Adrenal gland (tissue), 5 donors: ENCODE results near the gene NR4A1.
A peak's percentile ranks its signal among the peaks of the same experiment; 100 is the strongest.

Experiments
- POLR2A ChIP-seq, 2 donors: fragments of 450-650 bp; IDR thresholded peaks; one replicate each; pipeline ENCODE4 v1.6.1; 2017; ENCODE audit warnings: antibody characterized with exemption in 2 of 2, mild to moderate bottlenecking in 2 of 2, moderate library complexity in 1 of 2
- TF ChIP-seq, protein P1 (sequence below), 6 experiments: fragments of 450-650 bp in 4 of 6; fragments of 200-600 bp in 2 of 6; sonication (generic) in 1 of 6; IDR thresholded peaks; 1 replicate in 5 of 6; 2 replicates in 1 of 6; pipeline versions ENCODE4 v1.5.1 to v1.8.0; 2016 to 2021; ENCODE audit warnings: antibody characterized with exemption in 6 of 6, mild to moderate bottlenecking in 2 of 6, moderate library complexity in 1 of 6
- donor health status: DM: no; HTN: no; CAD: no.

DNA sequence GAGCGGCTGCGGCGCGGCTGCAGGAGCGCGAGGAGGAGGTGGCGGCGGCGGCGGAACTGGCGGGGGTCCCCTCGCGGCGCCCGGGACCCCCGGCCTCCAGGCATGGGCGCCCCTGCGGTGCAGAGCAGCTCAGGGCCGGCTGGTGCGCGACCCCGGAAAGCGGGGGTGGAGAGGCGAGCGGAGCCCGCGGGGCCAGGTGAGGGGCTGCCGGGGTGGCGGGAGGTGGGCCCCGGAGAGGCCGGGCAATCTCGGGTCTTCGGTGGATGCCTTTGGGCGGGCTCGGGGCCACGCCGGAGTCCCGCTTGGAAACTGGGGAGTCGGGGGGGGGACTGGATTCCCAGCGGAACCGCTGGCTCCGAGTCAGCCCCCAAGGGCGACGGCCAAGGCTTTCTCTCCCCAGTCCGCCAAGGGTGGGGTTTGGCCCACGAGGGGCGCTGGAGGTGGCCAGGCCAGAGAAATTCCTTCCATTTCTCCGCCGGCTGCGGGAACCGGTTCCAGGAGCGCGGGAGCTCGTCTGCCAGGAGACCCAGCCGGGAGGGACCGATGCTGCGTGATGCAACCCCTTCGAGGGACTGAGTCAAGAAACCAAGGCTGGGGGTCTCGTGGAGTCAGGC lies 13.9 kb upstream of the NR4A1 start:
- TF ChIP-seq, protein P1, sequence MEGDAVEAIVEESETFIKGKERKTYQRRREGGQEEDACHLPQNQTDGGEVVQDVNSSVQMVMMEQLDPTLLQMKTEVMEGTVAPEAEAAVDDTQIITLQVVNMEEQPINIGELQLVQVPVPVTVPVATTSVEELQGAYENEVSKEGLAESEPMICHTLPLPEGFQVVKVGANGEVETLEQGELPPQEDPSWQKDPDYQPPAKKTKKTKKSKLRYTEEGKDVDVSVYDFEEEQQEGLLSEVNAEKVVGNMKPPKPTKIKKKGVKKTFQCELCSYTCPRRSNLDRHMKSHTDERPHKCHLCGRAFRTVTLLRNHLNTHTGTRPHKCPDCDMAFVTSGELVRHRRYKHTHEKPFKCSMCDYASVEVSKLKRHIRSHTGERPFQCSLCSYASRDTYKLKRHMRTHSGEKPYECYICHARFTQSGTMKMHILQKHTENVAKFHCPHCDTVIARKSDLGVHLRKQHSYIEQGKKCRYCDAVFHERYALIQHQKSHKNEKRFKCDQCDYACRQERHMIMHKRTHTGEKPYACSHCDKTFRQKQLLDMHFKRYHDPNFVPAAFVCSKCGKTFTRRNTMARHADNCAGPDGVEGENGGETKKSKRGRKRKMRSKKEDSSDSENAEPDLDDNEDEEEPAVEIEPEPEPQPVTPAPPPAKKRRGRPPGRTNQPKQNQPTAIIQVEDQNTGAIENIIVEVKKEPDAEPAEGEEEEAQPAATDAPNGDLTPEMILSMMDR (IDR thresholded peaks at IDR 0.05), result no peak
- TF ChIP-seq POLR2A (IDR thresholded peaks at IDR 0.05), result peak; percentile 26
